ENCODE results near the gene TCF19.
"Not testable (repeated sequence)": the region's sequence is repeated elsewhere in the genome, so short reads cannot be mapped to it uniquely, and the experiment has no call there.

The TCF19 gene

DNA sequence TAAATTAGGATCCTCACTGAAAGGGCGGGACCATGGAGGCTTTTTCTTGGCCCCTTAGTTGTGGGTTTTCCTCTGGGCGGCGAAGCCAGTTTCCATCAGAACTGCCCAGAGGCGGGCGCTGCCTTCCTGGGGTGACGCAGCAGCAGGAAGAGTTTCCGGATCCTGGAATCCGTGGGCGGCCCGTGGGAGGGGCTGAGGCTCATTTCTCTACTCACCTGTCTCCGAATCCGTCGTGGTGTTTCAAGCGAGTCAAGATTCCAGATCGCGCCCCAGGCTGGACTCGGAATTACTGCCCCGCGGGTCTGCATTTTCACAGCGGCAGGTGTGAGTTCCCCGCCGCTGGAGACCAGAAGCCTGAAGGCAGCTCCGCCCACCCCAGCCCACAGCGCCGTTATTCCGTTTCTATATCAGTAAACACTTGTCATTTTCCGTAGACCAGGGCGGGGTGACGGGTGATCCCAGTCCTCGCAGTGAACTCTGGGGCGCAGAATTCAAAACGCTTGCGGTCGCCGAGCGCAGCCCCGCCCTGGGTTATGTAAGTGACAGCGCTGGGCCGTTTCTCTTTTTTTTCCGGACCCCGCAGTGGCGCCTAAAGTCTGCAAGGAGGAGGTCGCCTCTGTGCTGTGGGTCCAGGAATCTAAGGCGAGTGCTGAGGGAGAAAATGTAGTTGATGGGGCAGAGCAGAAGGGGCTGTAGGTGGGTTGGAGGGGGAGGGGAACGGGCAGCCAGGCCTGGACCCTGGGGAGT lies 39.3 kb downstream of the TCF19 start:
- DNase-seq (ENCODE audit: low spot score): peak; percentile 75
- in situ Hi-C loops (cut with MboI; ENCODE audit: low sequenced_read_pairs, unreplicated experiment): loop anchor here (5.0 kb wide), 1 partner anchor 165 kb away; no protein-coding TSS in a partner anchor
- TF ChIP-seq, protein P1, sequence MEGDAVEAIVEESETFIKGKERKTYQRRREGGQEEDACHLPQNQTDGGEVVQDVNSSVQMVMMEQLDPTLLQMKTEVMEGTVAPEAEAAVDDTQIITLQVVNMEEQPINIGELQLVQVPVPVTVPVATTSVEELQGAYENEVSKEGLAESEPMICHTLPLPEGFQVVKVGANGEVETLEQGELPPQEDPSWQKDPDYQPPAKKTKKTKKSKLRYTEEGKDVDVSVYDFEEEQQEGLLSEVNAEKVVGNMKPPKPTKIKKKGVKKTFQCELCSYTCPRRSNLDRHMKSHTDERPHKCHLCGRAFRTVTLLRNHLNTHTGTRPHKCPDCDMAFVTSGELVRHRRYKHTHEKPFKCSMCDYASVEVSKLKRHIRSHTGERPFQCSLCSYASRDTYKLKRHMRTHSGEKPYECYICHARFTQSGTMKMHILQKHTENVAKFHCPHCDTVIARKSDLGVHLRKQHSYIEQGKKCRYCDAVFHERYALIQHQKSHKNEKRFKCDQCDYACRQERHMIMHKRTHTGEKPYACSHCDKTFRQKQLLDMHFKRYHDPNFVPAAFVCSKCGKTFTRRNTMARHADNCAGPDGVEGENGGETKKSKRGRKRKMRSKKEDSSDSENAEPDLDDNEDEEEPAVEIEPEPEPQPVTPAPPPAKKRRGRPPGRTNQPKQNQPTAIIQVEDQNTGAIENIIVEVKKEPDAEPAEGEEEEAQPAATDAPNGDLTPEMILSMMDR (IDR thresholded peaks at IDR 0.05; ENCODE audit: borderline replicate concordance, control extremely low read depth, extremely low read depth, insufficient read depth, missing control alignments): no peak

DNA sequence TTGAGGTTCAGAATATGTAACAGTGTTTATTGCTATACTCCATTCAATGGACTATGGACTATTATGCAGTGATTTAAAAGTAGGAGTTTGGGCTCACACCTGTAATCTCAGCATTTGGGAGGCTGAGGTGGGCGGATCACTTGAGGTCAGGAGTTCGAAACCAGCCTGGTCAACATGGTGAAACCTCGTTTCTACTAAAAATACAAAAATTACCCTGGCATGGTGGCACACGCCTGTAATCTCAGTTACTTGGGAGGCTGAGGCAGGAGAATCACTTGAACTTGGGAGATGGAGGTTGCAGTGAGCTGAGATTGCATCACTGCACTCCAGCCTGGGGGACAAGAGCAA lies 40.7 kb downstream of the TCF19 start:
- in situ Hi-C loops (cut with MboI; ENCODE audit: low sequenced_read_pairs, unreplicated experiment): loop anchor here (5.0 kb wide), 1 partner anchor 163 kb away; no protein-coding TSS in a partner anchor

GRCh38 chr6:31202259-31203166 lies 44.1 kb downstream of the TCF19 start:
- DNase-seq (ENCODE audit: low spot score): no peak
- TF ChIP-seq, protein P1 (IDR thresholded peaks at IDR 0.05; ENCODE audit: borderline replicate concordance, control extremely low read depth, extremely low read depth, insufficient read depth, missing control alignments): no peak

More for the DNA sequence above, 40.7 kb downstream of the TCF19 start:
- DNase-seq (ENCODE audit: low spot score): not testable (repeated sequence)

GRCh38 chr6:31203345-31203979 lies 45.1 kb downstream of the TCF19 start:
- in situ Hi-C loops (cut with MboI; ENCODE audit: low sequenced_read_pairs, unreplicated experiment): no loop called here
- TF ChIP-seq, protein P1 (IDR thresholded peaks at IDR 0.05; ENCODE audit: borderline replicate concordance, control extremely low read depth, extremely low read depth, insufficient read depth, missing control alignments): no peak
- DNase-seq (ENCODE audit: low spot score): peak; percentile 34

More at GRCh38 chr6:31202259-31203166, 44.1 kb downstream of the TCF19 start:
- in situ Hi-C loops (cut with MboI; ENCODE audit: low sequenced_read_pairs, unreplicated experiment): no loop called here

DNA sequence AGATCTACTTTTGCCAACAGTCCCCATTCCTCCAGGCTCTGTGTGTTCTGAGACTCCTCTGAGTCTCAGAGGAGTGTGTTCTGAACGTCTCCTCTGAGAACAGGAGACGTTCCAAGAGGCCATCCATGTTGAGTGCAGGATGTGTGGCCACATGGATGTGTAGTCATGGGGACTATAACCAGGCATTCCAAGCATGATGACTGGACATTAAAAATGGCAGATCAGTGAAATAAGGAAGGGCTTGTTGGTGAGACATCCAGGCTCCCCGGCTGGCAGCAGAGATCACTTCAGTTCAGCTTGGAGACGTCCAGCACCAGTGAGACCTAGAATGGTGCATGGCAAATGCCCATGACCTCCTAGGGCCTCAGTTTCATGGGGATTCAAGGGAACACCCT lies 46.4 kb downstream of the TCF19 start:
- no peak for DNase-seq (ENCODE audit: low spot score)
- TF ChIP-seq, protein P1 (IDR thresholded peaks at IDR 0.05; ENCODE audit: borderline replicate concordance, control extremely low read depth, extremely low read depth, insufficient read depth, missing control alignments): no peak
- in situ Hi-C loops (cut with MboI; ENCODE audit: low sequenced_read_pairs, unreplicated experiment): no loop called here

DNA sequence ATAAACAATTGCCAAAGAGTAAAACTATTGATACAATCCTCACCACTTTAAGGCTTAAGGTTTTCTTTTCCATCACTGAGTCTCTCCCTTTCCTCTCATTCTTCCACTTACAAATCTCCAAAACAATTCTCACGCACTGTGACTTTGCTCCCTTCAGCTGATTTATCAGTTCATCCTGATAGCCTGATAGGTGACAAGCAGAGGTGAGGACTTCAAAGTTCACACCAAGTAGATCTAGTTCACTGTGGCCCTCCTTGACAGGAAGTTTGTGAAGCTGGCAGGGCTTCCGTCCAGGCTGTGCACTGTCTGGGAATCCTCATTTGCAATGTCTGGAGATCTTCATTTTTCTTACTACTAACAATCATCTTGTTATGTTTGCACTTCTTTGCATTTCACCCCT lies 47.2 kb downstream of the TCF19 start:
- in situ Hi-C loops (cut with MboI; ENCODE audit: low sequenced_read_pairs, unreplicated experiment): no loop called here
- TF ChIP-seq, protein P1 (IDR thresholded peaks at IDR 0.05; ENCODE audit: borderline replicate concordance, control extremely low read depth, extremely low read depth, insufficient read depth, missing control alignments): no peak
- no peak for DNase-seq (ENCODE audit: low spot score)

All from GM13976 (cell line).